OCI-LY3 (cell line): Measurements from ENCODE around the gene SLC39A5.

ENCODE experiments used
- CTCF ChIP-seq: fragments of 200-600, 300-600 bp; sonication (generic); IDR thresholded peaks from 2 replicates; pipeline ENCODE4 v1.5.1; 2014; ENCODE audit warnings: antibody characterized with exemption, low read length, low read depth
- EZH2phosphoT487 ChIP-seq: fragments of 200-600 bp; shearing (Covaris generic); IDR thresholded peaks from 2 replicates; pipeline ENCODE4 v1.6.1; 2018; ENCODE audit warnings: antibody characterized with exemption, mixed run types, low read depth

- no peak for TF ChIP-seq CTCF
- TF ChIP-seq EZH2phosphoT487 = no peak
Measured at GRCh38 chr12:56242986-56243385, 13.1 kb downstream of the SLC39A5 start.
